HG03196 (cell line): ENCODE results near the gene TOR4A.

Experiments
- ATAC-seq: cut with Tn5 transposase; IDR thresholded peaks from one replicate; pipeline ENCODE4 v1.9.1; 2021; ENCODE audit not compliant: unreplicated experiment

Gene TOR4A

GRCh38 chr9:137331929-137332328 lies 54.4 kb downstream of the TOR4A start:
- no peak for ATAC-seq
